CD4-positive, alpha-beta T cell treated with Interleukin-2 at 100 ng/mL for 4 hours (primary cell): ENCODE results near the gene SUMF1.
A peak's percentile ranks its signal among the peaks of the same experiment; 100 is the strongest.

Experiments
- DNase-seq: peaks from one replicate; pipeline ENCODE4 v3.0.0-alpha.2; 2020; ENCODE audit warnings: low spot score

The SUMF1 gene

DNA sequence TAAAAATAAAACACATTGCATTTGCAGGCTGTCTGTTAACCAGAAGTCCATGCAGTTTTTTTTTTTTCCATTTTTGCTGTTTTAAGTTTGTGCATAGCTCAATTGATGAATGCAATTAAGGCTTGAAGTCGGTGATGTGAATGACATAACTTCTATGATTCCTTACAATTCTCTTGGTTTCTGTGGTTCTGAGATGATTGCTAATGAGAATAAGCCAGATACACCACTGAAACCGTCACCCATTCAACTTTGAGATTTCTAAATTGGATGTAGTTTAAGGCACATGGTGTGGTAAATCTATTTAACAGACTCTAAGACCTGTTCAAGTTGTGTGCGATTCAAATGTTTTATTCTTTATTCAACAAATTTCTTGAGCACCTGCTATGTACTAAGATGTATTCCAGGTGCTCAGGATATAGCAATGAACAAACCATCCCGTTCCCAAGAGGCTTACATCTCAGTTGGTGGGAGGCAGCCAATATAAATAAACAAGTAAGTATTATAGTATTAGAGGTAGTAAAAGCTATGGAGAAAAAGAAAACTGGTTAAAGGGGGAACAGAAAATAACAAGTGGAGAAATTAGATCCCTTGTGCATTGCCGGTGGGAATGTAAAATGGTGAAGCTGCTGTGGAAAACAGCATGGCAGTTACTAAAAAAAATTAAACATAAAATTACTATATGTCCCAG lies 30.1 kb upstream of the SUMF1 start:
- DNase-seq = no peak

DNA sequence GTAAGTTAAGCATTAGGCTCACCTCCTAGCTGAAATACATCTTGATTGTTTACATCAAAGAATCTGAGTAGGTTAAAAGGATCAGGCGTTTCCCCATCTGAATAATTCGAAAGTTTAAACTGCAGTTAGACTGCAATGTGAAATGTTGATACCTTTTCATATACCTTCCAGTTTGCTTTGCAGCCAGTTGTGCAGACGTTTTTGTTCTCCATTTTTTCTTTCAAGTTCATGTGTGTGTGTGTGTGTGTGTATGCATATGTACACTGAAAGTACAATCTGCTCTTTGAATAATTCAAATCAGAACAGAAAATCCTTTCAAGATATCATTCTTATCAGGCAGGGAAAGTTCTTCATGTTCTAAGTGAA lies 29.0 kb upstream of the SUMF1 start:
- no peak for DNase-seq

DNA sequence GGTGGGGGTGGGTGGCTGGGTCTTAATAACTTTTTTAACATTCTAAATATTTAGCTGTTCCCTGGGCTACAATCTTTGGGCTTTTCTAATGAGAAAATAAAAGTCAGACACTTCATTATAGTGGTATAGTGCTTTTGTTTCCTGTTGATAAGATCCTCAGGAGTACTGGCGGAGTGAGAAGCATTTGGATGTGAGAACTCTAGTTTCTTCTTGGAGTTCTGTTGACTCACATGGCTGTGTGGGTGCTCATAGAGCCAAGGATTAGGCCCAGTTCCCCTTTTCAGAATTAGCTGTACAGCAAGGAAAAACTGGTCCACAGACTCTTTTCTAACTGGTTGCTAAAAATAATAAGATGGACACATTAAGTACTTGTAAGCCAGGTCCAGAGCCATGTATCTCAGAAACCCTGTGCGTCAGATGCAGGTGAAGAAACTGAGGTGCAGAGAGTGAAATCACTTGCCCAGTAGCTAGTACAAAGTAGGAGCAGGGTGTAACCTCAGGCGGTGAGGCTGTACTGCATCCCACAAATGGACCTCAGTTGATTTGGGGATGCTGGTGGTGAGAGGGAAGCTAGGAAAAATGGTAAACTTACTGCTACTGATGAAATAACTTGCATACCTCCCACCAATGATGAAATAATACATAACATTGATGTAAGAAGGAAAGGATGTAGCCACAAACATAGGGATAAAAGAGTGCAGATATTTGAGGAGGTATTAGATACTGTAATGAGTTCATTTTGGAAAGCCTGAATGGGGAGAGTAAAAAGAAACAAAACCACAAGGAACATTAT lies 28.4 kb upstream of the SUMF1 start:
- DNase-seq = no peak

DNA sequence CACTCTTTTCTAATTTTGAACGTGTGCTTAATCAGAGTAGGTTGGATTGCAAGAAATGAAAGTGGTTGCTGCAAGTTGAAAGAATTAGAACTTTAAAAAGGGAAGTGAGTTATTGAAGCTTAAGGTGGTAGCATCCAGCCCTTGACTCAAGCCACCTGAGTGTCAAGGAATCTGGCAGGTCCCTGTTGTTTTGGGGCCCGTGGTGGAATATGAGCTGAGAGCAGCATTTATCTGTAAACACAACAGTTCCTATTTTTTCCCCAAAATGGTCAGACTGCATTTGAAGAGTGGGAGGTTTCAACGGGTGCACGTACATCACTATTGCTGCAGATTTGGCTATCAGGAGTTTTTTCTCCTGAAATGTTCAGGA lies 27.8 kb upstream of the SUMF1 start:
- DNase-seq = no peak

DNA sequence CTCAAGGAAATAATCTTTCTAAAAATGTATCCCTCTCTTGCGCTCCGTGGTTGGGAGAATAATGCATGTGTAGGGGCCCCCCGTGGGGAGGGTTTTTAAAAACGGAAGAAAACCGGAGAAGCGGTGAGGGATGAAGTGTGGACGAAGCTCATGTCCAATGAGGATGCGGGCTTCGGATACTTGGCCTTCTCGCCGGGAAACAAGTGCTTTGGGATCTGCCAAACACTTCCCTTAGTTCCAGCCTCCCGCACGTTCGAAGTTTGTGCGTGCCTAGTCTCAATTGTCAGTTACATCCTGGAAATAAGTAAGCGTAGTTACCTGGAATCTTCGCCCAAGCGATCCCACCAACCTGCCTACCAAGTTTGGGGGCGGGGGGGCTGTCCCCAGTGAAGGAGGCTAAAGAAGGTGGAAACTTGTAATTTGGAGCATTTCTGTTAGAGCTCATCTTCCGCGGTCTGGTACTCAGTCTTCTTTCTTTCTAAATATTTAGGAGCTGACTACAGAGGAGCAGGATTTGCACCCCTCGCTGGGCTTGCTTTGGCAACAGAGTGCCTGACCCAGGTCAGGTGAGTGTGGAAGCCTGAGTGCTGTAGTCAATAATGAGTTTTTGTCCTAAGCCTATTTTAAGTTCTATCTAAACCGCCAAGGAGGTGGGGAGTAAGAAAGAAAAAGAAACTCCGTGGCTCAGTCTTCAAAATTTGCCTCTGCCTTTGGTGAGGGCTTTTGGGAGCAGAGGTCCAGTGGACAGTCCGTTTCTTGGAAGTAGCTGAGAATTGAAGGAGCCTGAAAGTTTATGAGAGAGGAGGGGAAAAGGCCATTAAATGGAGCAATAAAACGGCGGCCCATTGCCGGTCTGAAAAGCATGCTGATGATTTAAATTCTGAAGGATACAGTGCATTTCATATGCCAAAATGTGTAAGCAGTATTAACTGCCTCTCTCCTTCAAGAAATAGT lies 27.1 kb upstream of the SUMF1 start:
- DNase-seq = no peak

DNA sequence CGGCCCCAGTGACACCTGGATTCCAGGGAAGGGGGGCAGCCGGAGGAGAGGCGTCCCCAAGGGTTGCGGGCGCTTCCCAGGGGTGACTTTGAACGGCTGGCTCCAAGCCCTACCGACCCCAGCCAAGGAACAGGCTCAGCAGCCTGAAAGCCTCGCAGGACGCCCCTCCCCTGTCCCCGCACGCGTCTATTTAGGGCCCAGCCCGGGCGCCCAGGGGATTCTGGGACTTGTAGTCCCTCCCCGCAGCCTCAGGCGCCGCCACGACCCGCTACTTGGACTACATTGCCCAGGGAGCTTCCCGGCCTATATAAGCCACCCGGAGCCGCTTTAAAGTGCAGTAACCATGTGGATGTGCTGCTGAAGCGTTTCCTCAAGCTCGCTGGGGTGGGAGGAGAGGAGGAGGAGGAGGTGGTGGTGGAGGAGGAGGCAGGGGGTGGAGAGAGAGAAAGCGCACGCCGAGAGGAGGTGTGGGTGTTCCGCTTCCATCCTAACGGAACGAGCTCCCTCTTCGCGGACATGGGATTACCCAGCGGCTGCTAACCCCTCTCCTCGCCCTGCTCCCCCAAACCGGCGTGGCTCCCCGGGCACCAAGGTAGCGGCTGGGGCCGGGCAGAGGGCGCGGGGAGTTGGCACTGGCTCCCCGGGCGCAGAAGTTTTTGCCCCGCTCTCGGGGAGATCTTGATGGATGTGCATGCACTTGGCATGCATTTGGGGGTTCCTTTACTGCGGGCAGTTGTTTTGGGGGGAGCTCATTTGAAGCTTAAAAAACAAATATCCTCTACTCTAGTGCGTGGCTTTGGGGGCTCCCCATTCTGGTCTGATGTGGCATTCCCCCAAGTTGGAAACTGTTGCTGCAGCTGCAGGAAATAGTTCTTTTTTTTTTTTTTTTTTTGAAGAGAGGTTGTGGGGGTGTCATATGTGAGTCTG lies 26.2 kb upstream of the SUMF1 start, which contains the start of gene ITPR1:
TSS of gene ITPR1 (plus strand) at position 335 of the 927 bp plus-strand sequence. CDS start 23,144 bp downstream, outside the sequence.
- peak; percentile 99 for DNase-seq

DNA sequence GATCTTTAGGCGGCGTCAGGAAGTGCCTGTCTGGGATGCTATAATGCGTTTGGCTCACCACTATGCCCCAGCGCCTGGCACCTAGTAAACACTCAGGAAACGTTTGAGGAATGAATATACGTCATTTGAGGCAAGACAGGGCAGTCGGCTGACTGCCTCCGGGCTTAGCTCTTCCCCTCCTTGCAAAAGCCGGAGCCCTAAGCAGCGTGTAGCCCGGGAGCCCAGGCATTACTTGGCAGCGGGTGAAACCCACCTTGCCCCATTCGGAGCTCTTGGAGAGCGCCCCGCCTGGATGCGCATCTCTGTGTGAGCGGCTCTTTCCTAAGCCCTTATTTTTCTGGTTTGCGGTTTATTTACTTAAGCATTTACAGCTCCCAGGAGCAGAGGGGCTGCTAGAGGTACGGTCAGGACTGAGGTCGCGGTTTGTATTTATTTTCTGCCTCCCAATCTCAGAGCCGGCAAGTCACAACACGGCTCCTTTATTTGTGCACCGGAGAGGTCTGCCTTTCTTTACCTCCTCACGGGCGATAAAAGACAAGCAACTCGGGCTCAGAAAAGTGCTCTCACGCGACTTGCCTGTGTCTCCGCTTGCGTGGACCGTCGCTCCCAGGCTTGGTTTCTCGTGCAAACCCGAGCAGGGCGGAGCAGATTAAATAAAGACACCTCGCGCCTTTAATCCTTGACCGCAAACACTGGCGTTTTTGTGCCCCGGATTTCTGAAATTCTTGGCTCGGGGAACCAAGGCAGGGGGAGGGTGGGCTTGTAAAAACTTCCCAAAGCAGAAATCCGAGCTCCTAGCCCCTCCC lies 25.3 kb upstream of the SUMF1 start:
- peak; percentile 37 for DNase-seq

DNA sequence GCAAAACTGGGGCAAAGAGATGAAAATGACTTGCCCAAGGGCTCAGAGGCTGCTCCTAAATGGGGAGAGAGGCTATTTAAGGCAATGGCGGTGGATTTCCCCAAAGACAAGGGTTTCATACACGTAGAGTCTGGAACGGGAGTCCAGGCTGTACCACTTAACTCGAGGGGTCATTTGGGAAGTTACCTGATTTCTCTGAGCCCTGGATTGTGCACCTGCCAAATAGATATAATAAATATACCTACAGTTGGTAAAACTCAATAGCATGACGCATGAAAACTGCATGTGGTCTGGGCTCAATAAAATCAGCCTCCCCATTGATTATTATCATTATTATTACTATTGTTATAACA lies 24.8 kb upstream of the SUMF1 start:
- no peak for DNase-seq

DNA sequence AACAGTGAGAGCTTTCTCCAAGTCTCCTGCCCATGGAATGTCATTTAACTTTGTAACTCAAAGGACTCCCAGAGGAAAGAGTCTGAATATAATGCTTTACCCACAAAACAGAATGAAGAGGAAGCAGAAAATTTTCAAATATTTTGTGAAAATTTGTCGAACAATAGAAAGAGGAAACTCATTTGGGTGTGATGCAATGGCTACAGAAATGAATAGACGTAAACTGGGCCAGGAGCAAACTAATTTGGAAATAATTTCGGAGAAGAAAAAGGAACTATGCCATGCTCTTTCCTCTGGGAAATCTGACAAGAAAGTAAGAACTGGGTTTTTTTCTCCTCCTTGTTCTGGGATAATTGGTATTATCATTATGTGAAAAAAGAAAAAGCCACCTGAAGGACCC lies 11.2 kb upstream of the SUMF1 start:
- no peak for DNase-seq

DNA sequence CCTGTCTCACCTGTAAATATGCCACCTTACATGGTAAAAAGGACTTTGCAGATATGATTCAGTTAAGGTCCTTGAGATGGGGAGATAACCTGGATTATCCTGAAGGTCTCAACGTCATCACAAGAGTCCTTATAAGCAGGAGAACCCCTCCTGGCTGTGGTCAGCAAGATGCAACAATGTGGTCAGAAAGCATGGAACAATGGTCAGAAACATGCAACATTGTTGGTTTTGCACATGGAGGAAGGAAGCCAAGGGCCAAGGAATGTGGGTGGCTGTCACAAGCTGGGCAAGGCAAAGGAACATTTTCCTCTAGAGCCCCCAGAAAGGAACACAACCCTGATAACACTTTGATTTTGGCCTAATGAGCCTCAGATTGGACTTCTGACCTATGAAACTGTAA lies 9.4 kb upstream of the SUMF1 start:
- DNase-seq = no peak

DNA sequence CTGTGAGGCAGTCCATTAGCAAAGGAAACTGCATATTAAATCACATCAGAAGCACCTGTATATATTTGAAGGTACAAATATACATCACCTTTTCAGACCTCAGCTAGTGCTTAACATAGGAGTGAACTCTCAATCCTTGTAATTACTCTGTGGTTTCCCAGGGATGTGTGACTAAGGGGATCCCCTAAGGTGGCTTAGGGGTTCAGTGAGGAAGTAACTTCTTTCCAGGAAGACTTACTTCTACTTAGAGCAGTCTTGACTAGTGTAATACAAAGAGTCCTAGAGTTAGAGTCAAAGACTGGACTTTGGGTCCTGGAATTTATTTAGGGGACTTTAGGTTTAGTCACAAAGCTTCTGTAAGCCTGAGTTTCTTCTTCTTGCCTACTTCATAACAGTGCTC lies 8.7 kb upstream of the SUMF1 start:
- DNase-seq = no peak

DNA sequence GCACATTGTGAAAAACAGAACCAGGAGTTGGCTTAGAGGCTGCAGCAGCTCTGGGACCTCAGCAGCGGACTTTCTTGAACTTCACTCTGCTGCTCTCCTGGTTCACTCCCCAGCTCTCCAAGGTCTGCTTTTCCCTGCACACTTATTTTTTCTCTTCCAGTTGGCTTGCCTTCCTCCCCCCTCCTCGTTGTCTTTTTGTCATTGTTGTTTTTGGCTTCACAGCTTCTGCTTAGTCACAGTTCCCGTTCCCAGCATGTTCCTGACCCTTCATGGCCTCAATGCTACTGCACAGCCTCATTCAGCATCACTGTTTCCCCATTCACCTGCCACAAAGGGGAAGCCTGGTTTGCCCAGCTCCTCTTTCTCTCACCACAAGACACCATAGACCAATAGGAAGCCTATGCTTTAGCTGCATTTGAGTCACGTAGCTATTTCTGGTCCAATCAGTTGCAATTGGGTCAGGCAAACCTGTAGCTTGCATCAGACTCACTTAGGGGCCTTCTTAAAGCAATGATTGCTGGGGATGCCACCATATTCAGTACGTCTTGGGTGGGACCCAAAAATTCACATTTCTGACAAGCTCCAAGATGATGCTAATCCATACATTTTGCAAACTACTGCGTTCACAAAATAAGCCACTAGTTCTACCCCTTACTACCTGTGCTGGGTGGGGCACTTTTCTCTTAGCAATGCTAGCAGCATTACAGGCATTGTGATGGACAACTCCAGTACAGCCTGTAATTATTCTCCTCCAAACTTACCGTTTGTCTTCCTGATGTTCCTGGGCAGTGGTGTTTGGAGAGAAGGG lies 7.8 kb upstream of the SUMF1 start:
- peak; percentile 16 for DNase-seq

DNA sequence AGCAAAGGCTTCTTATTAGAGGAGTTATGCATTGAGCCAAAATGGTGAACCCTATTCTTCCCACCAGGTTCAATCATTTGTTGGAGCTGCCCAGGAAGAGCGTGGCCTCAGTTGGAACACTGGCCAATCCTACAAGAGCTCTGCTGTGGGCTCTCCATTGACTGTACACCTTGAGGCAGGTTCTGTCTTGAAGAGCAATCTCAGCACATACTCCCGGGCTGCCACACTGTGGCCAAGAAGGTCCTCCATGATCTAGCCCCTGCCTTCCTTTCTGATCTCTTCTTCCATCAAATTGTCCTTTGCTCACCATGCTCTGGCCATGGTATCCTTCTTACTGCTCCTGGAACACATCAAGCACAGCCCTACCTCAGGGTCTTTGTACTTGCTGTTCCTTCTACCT lies 5.7 kb upstream of the SUMF1 start:
- no peak for DNase-seq

DNA sequence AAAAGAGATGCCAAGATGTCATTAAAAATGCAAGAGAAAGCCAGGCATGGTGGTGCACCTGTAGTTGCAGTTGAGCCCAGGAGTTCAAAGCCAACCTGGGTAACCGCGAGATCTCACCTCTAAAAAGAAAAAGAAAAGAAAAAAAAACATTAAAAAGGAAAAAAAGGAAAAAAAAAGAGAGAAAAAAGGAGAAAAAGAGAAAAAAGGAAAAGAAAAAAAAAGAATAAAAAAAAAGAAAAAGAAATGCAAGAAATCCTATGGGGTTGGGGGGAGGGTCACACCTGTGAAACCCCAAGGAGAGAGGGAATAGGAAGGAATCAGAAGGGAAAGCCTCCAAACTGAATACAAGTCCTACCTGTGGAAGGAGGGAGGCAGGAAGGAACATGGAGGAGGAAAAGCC lies 5.2 kb upstream of the SUMF1 start:
- DNase-seq = no peak

DNA sequence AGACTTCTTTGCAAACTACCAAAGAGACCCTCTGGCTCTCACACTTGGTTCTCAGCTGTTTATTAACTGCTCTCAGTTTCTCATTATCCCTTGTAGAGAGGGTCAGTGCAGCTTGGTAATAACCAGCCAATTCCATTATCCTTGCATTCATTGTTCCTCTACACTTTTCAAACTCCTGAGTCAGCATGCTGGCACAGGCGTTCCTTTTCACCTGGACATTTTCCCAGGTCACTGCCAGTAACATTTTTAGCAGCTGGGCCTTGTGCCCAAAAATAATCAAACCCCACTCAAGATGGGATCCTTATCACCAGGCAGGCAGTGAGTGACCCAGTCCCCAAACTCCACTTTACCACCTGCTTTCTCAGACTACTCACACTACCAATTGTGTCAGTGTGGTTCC lies 4.8 kb upstream of the SUMF1 start:
- no peak for DNase-seq

DNA sequence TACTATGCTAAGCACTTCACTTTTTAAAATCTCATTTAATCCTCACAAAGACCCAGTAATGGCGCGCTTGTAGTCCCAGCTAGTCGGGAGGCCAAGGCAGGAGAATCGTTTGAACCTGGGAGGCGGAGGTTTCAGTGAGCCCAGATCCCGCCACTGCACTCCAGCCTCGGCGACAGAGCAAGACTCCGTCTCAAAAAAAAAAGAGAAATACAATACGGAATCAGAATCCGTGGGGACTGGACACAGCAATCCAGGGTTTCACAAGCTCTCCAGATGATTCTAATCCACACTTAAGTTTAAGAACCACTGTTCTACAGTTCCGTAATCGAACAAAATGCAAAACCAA lies 426 bp upstream of the SUMF1 start:
- DNase-seq = no peak

DNA sequence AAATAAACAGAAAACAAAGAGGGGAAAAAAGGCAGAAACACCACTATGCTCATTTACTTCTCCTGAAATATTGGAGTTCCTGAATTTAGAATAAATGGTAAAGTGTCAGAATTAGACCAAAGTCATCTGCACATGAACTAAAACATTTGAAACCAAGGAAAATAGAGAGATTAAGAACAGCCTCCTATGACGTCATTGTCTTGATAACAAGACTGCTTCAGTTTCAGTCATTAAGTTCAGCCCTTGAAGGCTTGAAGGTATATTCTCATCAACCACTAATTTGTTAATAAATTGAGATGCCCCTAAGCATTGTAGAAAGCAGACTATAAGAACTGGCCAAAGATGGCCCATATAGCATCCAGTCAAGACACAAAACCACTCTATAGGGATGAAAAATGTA lies 2.5 kb downstream of the SUMF1 start:
- DNase-seq = no peak

DNA sequence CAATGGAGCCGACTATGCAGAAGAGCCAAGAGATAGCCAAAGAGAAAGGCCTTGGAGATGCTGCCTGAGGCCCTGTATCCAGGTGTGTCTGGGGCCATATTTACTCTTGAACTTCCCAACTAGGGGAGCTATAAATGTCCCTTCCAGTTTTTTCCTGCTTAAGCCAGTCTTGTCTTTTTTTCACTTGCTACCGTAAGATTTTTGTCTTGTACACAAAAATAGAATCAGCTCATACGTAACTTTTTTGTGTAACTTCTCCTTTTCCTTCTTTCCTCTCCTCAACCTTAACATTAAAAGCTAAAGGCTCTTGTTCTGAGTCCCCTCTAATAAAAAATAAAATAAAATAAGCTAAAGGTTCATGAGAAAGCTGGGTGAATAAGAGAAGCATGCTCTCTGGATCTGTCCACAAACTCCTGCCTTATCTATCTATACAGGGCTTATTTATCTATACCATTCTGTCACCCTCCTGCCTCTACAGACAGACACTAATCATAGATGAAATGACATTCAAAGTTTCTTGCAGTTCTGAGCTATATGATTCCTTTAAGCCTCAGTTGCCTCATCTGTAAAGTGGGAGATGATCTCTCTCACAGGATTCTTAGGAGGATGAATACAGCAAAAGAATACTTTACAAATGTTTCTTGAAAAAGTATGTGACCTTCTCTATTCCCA lies 4.6 kb downstream of the SUMF1 start:
- DNase-seq = no peak

DNA sequence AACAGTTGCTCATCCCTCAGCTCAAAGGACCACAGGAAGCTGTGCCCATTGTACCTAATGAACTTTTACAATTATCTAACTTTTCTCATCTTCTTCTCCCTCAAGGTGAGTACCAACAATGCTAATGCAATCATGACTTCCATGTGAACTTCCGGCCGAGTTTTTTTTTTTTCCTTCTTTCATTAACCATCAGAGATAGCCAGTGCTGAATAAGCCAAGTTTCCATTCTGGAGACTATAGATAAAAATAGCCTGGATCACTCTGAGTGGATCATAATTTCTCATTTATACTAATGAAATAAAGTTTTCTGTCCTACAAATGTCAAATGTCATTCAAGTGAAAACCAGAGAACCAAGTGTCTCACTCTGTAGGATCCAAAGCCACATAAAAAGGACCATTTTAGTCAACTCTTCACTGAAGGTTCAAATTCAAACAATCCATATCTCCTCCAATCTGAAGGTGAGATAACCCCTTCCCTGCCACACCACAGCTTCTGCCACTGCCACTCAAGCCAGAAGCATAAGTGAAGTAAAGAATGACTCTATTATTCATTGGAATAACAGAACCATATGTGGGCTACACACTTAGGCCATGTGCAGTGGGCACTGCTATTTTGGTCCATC lies 5.5 kb downstream of the SUMF1 start:
- DNase-seq = no peak
